Spleen (tissue), 7 donors: ENCODE measurements around the gene DIDO1.

ENCODE experiments used
- CTCF ChIP-seq, 11 experiments: fragments of 200-600 bp in 7 of 11; fragments of 450-650 bp in 4 of 11; sonication (generic) in 4 of 11; IDR thresholded peaks in 8 of 11; conservative IDR thresholded peaks in 3 of 11; 1 replicate in 7 of 11; 2 replicates in 4 of 11; pipeline versions ENCODE4 v1.4.0 to v1.8.0; 2016 to 2021; ENCODE audit warnings: antibody characterized with exemption in 11 of 11, inconsistent platforms in 4 of 11, mild to moderate bottlenecking in 1 of 11
- POLR2AphosphoS5 ChIP-seq, 3 donors: sonication (generic); formaldehyde crosslinking; IDR thresholded peaks; one replicate each; pipeline ENCODE4 v1.5.1; 2017; ENCODE audit warnings: antibody characterized with exemption in 3 of 3
- donor health status: DM: no; HTN: no; CAD: no; lungs with moderate emphysema.
- donor health status: DM: no; HTN: no; CAD: no.
- donor health status: DM: no; HTN: no; CAD: no.

- TF ChIP-seq CTCF (IDR thresholded peaks at IDR 0.05 in 8 of 11, conservative IDR thresholded peaks at IDR 0.05 in 3 of 11) (no peak), POLR2AphosphoS5 (IDR thresholded peaks at IDR 0.05) (no peak)
Observed at GRCh38 chr20:62920039-62920645, 6.2 kb downstream of the DIDO1 start.
